HepG2 (cell line): ENCODE data around the gene SMYD4. TPM values are rescaled to one million over a fixed set of nuclear protein-coding genes. Genes with fewer than 3 reads are reported as not detected.

ENCODE experiments used
- ATAC-seq: fragments of 200-7000 bp; cut with Tn5 transposase; 3 replicates; pipeline ENCODE4 v1.9.1; 2020; ENCODE audit warnings: mild to moderate bottlenecking, moderate library complexity
- BruUV-seq: library from RNA; stranded (reverse); fragments of 400-500 nt; replicated peaks from 2 replicates; lab custom pipeline; 2021; lab: Mats Ljungman, UMichigan
- CTCF ChIA-PET: fragments of 300-600 bp; formaldehyde crosslinking; extraction: SDS; loops from one replicate; lab custom pipeline; 2021; ENCODE audit warnings: low total read pairs, inconsistent platforms, low intra/inter-chr PET ratio; lab: Yijun Ruan, JAX
- POLR2A ChIA-PET: fragments of 350-600 bp; sonication (Branson Sonifier 250); formaldehyde crosslinking; loops from one replicate; lab custom pipeline; 2020; ENCODE audit warnings: antibody characterized with exemption, inconsistent platforms; lab: Yijun Ruan, JAX
- DNase-seq: peaks from one replicate; pipeline ENCODE4 v3.0.0-alpha.2; 2015; ENCODE audit warnings: low spot score
- FAIRE-seq: peaks from 3 replicates; lab custom pipeline; 2011; peaks lifted over from hg19 to GRCh38; lab: Jason Lieb, UNC
- H2AFZ ChIP-seq: one replicate; pipeline ENCODE4 v1.6.1; 2011; ENCODE audit warnings: low read length, inconsistent platforms
- H3K27ac ChIP-seq: fragments of 300-600 bp; 3 replicates; pipeline ENCODE4 v1.8.0; 2011; ENCODE audit warnings: mixed run types, mild to moderate bottlenecking, mixed read lengths, low read length, inconsistent platforms; ENCODE audit not compliant: insufficient read depth; ENCODE audit errors: extremely low read length
- H3K27me3 ChIP-seq, 2 experiments: fragments of 200-600 bp in 1 of 2; 2 replicates in 1 of 2; 3 replicates in 1 of 2; pipeline versions ENCODE4 v1.6.0 to v1.8.0; 2011; ENCODE audit warnings: low read length in 2 of 2, mild to moderate bottlenecking in 2 of 2, moderate library complexity in 2 of 2, inconsistent platforms in 1 of 2; ENCODE audit not compliant: insufficient read depth in 2 of 2, control insufficient read depth in 1 of 2
- H3K36me3 ChIP-seq, 2 experiments: fragments of 200-600 bp in 1 of 2; replicated peaks in 1 of 2; 2 replicates in 1 of 2; 3 replicates in 1 of 2; pipeline versions ENCODE4 v1.5.1 to v1.8.0; 2011; ENCODE audit warnings: low read length in 2 of 2, inconsistent platforms in 1 of 2; ENCODE audit not compliant: insufficient read depth in 2 of 2, control insufficient read depth in 1 of 2
- H3K4me1 ChIP-seq: 2 replicates; pipeline ENCODE4 v1.5.1; 2012; ENCODE audit warnings: low read length, inconsistent platforms; ENCODE audit not compliant: insufficient read depth
- H3K4me2 ChIP-seq: 2 replicates; pipeline ENCODE4 v1.6.0; 2011; ENCODE audit warnings: low read depth, low read length, inconsistent platforms
- H3K4me3 ChIP-seq, 3 experiments: fragments of 200-600 bp in 1 of 3; sonication (generic), shearing (Covaris generic) in 1 of 3; replicated peaks in 1 of 3; 2 replicates each; pipeline ENCODE4 v1.5.1; 2011 to 2016; ENCODE audit warnings: low read length in 3 of 3, inconsistent platforms in 2 of 3, low read depth in 2 of 3, mild to moderate bottlenecking in 2 of 3, control low read depth in 1 of 3, mixed read lengths in 1 of 3; ENCODE audit not compliant: insufficient read depth in 1 of 3
- H3K79me2 ChIP-seq: one replicate; pipeline ENCODE4 v1.6.1; 2011; ENCODE audit warnings: low read length, inconsistent platforms; ENCODE audit not compliant: insufficient read depth
- H3K9ac ChIP-seq: 2 replicates; pipeline ENCODE4 v1.6.0; 2011; ENCODE audit warnings: mild to moderate bottlenecking, low read depth, low read length, inconsistent platforms; ENCODE audit not compliant: insufficient read depth
- H3K9me3 ChIP-seq: 2 replicates; pipeline ENCODE4 v1.5.1; 2012; ENCODE audit warnings: mild to moderate bottlenecking, low read length
- H4K20me1 ChIP-seq: 2 replicates; pipeline ENCODE4 v1.6.0; 2011; ENCODE audit warnings: inconsistent platforms, mild to moderate bottlenecking, low read length, moderate library complexity; ENCODE audit not compliant: insufficient read depth
- WGBS: methylation state at CpG from one replicate; pipeline ENCODE4 v1.1.6; 2017; ENCODE audit warnings: low lambda C conversion rate; 5-methylcytosine and 5-hydroxymethylcytosine counted together
- in situ Hi-C: cut with HindIII; loops from 2 replicates; pipeline ENCODE4 v1.10.0; 2017; ENCODE audit warnings: low pct_unique_long_range_greater_than_20kb; ENCODE audit not compliant: extremely low pct_ligation_motif_present
- intact Hi-C: fragments of 100-400 bp; cut with micrococcal nuclease; formaldehyde crosslinking; loops from one replicate; pipeline ENCODE4 v1.10.0; 2022; ENCODE audit not compliant: unreplicated experiment
- polyA plus RNA-seq, 8 experiments: library from polyadenylated mRNA; depleted of rRNA in 3 of 8; stranded (reverse) in 7 of 8; unstranded in 1 of 8; fragments of >200 nt; fragmentation: Illumina TruSeq in 4 of 8; extraction: Trizol in 4 of 8; gene quantifications; 2 replicates each; pipeline versions ENCODE4 v1.2.1 to v1.2.3, GENCODE V29; 2011 to 2016; ENCODE audit warnings: low read depth in 4 of 8, missing spikeins in 1 of 8, mixed read lengths in 1 of 8; ENCODE audit not compliant: insufficient read depth in 1 of 8
- total RNA-seq, 5 experiments: library from RNA; depleted of rRNA; stranded (reverse); fragments of >200 nt; fragmentation: Illumina TruSeq; extraction: Trizol; gene quantifications; 2 replicates each; pipeline ENCODE4 v1.2.3, GENCODE V29; 2016; ENCODE audit warnings: low read depth in 1 of 5
- TF ChIP-seq, protein P1 (sequence below): sonication (generic); formaldehyde crosslinking; IDR thresholded peaks from 2 replicates; pipeline ENCODE4 v1.4.0; 2020; ENCODE audit warnings: missing genetic modification reagents, borderline replicate concordance
- TF ChIP-seq, protein P2 (sequence below): sonication (generic); formaldehyde crosslinking; IDR thresholded peaks from 2 replicates; pipeline ENCODE4 v1.4.0; 2020; ENCODE audit warnings: mild to moderate bottlenecking, missing genetic modification reagents

SMYD4 gene
- total and polyA plus RNA-seq, 2 of the 13 experiments (the other 11 are each of a cell fraction or from before 2014, with no cell fraction given), result 7.4 to 11.3 TPM

DNA sequence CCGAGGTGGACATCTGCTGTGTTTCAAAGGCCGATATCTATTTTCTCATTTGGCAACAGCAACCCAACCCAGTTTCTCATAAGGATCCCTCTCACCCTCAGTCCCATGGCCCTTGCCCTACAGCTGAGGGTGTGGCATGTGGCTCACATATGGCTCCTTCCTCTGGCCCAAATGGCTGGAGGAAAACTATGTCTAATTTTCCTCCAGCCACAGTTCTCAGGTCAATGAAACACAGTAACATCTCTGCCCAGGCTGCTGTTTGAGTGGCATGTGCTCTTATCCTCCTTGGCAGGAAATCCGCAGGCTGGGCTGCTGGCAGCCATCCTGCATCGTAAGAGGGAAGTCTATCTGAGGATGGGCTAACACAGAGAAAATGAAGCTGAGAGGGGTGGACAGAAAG lies 43.8 kb downstream of the SMYD4 start:
- no peaks in the 10 kb centered on the region for H3K9me3 ChIP-seq
- peaks cover 23 to 51% of the 10 kb centered on the region in 2 experiments for H3K36me3 ChIP-seq
- 100% methylated on average over 4 of the region's 4 CpGs for WGBS
- H3K27ac ChIP-seq, result no peak overlapping the region
- CTCF ChIA-PET, result no interaction called here
- BruUV-seq, result no TSS peak
- H3K79me2 ChIP-seq, result no peaks in the 10 kb centered on the region
- intact Hi-C loops, result no loop called here
- no peak overlapping the region for H2AFZ ChIP-seq
- TF ChIP-seq, protein P1, sequence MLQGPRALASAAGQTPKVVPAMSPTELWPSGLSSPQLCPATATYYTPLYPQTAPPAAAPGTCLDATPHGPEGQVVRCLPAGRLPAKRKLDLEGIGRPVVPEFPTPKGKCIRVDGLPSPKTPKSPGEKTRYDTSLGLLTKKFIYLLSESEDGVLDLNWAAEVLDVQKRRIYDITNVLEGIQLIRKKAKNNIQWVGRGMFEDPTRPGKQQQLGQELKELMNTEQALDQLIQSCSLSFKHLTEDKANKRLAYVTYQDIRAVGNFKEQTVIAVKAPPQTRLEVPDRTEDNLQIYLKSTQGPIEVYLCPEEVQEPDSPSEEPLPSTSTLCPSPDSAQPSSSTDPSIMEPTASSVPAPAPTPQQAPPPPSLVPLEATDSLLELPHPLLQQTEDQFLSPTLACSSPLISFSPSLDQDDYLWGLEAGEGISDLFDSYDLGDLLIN, result no peak
- TF ChIP-seq, protein P2, sequence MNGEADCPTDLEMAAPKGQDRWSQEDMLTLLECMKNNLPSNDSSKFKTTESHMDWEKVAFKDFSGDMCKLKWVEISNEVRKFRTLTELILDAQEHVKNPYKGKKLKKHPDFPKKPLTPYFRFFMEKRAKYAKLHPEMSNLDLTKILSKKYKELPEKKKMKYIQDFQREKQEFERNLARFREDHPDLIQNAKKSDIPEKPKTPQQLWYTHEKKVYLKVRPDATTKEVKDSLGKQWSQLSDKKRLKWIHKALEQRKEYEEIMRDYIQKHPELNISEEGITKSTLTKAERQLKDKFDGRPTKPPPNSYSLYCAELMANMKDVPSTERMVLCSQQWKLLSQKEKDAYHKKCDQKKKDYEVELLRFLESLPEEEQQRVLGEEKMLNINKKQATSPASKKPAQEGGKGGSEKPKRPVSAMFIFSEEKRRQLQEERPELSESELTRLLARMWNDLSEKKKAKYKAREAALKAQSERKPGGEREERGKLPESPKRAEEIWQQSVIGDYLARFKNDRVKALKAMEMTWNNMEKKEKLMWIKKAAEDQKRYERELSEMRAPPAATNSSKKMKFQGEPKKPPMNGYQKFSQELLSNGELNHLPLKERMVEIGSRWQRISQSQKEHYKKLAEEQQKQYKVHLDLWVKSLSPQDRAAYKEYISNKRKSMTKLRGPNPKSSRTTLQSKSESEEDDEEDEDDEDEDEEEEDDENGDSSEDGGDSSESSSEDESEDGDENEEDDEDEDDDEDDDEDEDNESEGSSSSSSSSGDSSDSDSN (CRISPR knock-in tag), result no peak
- peaks cover 7% of the 10 kb centered on the region for H3K4me1 ChIP-seq
- in situ Hi-C loops, result no loop called here
- H3K4me3 ChIP-seq, result no peak overlapping the region
- no peaks in the 10 kb centered on the region for H3K27me3 ChIP-seq
- H3K9ac ChIP-seq, result no peak overlapping the region
- DNase-seq (no peak), FAIRE-seq (no peak), ATAC-seq (no peak)
- no peaks in the 10 kb centered on the region for H4K20me1 ChIP-seq
- POLR2A ChIA-PET, result interaction anchor here (1.0 kb wide), 1 partner anchor 16 kb away, joined by 3 read pairs; no protein-coding TSS in a partner anchor
- no peak overlapping the region for H3K4me2 ChIP-seq
